Endothelial cell of umbilical vein (primary cell): Measurements from ENCODE around the gene MIEF1.

Experiments
- CTCF ChIP-seq, 2 donors: IDR thresholded peaks; 1 replicate in 1 of 2; 2 replicates in 1 of 2; pipeline ENCODE4 v1.5.1; 2011; ENCODE audit warnings: low read length in 2 of 2, mild to moderate bottlenecking in 2 of 2, moderate library complexity in 2 of 2, control low read depth in 1 of 2, inconsistent platforms in 1 of 2, low read depth in 1 of 2; ENCODE audit not compliant: insufficient read depth in 1 of 2; ENCODE audit errors: extremely low read depth in 1 of 2
- EZH2 ChIP-seq: IDR thresholded peaks from 2 replicates; pipeline ENCODE4 v1.6.1; 2012; ENCODE audit warnings: borderline replicate concordance, low read depth, mild to moderate bottlenecking, moderate library complexity, low read length, inconsistent platforms; ENCODE audit not compliant: severe bottlenecking
- FOS ChIP-seq: IDR thresholded peaks from 2 replicates; pipeline ENCODE4 v1.6.1; 2011; ENCODE audit warnings: mild to moderate bottlenecking, low read length, moderate library complexity, borderline replicate concordance; ENCODE audit not compliant: insufficient read depth
- GATA2 ChIP-seq: IDR thresholded peaks from 2 replicates; pipeline ENCODE4 v1.7.0; 2011; ENCODE audit warnings: low read depth, mild to moderate bottlenecking, moderate library complexity, mixed read lengths, low read length; ENCODE audit not compliant: insufficient read length, insufficient read depth
- JUN ChIP-seq: IDR thresholded peaks from 2 replicates; pipeline ENCODE4 v1.6.1; 2011; ENCODE audit warnings: borderline replicate concordance, low read depth; ENCODE audit not compliant: insufficient read length, insufficient read depth
- MAX ChIP-seq: IDR thresholded peaks from 2 replicates; pipeline ENCODE4 v1.6.1; 2011; ENCODE audit not compliant: insufficient read depth, insufficient read length
- MYC ChIP-seq: IDR thresholded peaks from one replicate; pipeline ENCODE4 v1.6.1; 2011; ENCODE audit warnings: mild to moderate bottlenecking, low read depth, low read length
- POLR2A ChIP-seq: IDR thresholded peaks from 2 replicates; pipeline ENCODE4 v1.6.1; 2012; ENCODE audit warnings: low read depth, mild to moderate bottlenecking, control low read depth, low read length
- POLR2AphosphoS5 ChIP-seq: IDR thresholded peaks from 2 replicates; pipeline ENCODE4 v1.6.1; 2012; ENCODE audit warnings: low read depth, mild to moderate bottlenecking, control low read depth, low read length, moderate library complexity; ENCODE audit not compliant: insufficient read depth

GRCh38 chr22:39511226-39511625, 9.1 kb downstream of the MIEF1 start:
- TF ChIP-seq CTCF (IDR thresholded peaks at IDR 0.05; ENCODE audit: extremely low read depth in 1 of 2, insufficient read depth in 1 of 2, low read depth in 1 of 2, low read length in 2 of 2) = no peak
- TF ChIP-seq MYC = no peak
- TF ChIP-seq EZH2 = no peak
- no peak for TF ChIP-seq POLR2A
- TF ChIP-seq GATA2 = no peak
- no peak for TF ChIP-seq POLR2AphosphoS5
- no peak for TF ChIP-seq JUN
- no peak for TF ChIP-seq FOS
- TF ChIP-seq MAX = no peak
